GM23338 (cell line): ENCODE data around the gene PAIP2B. TPM values are rescaled to one million over a fixed set of nuclear protein-coding genes. Genes with fewer than 3 reads are reported as not detected.

ENCODE experiments used
- ATAC-seq: fragments of 200-7000 bp; cut with Tn5 transposase; 3 replicates; pipeline ENCODE4 v1.9.1; 2020
- DNase-seq: peaks from one replicate; pipeline ENCODE4 v3.0.0-alpha.2; 2015; ENCODE audit warnings: low spot score
- H2AFZ ChIP-seq: fragments of 200-600 bp; sonication (generic); 2 replicates; pipeline ENCODE4 v1.8.0; 2016; ENCODE audit warnings: antibody characterized with exemption, mild to moderate bottlenecking, moderate library complexity
- H3F3A ChIP-seq: fragments of 200-600 bp; sonication (generic); replicated peaks from 2 replicates; pipeline ENCODE4 v1.8.0; 2017; ENCODE audit warnings: antibody characterized with exemption, mixed run types, low read depth
- H3K27ac ChIP-seq: fragments of 200-600 bp; sonication (generic); 2 replicates; pipeline ENCODE4 v1.6.1; 2016; ENCODE audit warnings: low read depth
- H3K27me3 ChIP-seq: fragments of 200-600 bp; sonication (generic); 2 replicates; pipeline ENCODE4 v1.8.0; 2016; ENCODE audit warnings: mild to moderate bottlenecking, mixed run types, moderate library complexity; ENCODE audit not compliant: insufficient read depth
- H3K36me3 ChIP-seq: fragments of 200-600 bp; sonication (generic); 2 replicates; pipeline ENCODE4 v1.8.0; 2016; ENCODE audit warnings: mild to moderate bottlenecking; ENCODE audit not compliant: insufficient read depth
- H3K4me1 ChIP-seq: fragments of 200-600 bp; sonication (generic); 2 replicates; pipeline ENCODE4 v1.8.0; 2016; ENCODE audit warnings: mild to moderate bottlenecking, moderate library complexity; ENCODE audit not compliant: insufficient read depth
- H3K4me2 ChIP-seq: fragments of 200-600 bp; sonication (generic); 2 replicates; pipeline ENCODE4 v1.7.1; 2017; ENCODE audit warnings: mixed run types
- H3K4me3 ChIP-seq: fragments of 200-600 bp; sonication (generic); 2 replicates; pipeline ENCODE4 v1.6.1; 2016; ENCODE audit warnings: mixed run types
- H3K79me2 ChIP-seq: fragments of 200-600 bp; sonication (generic); replicated peaks from 2 replicates; pipeline ENCODE4 v1.8.0; 2017; ENCODE audit warnings: mild to moderate bottlenecking; ENCODE audit not compliant: insufficient read depth
- H3K9me2 ChIP-seq: fragments of 200-600 bp; sonication (generic); 2 replicates; pipeline ENCODE4 v1.8.0; 2017; ENCODE audit not compliant: insufficient read depth
- H4K20me1 ChIP-seq: fragments of 200-600 bp; sonication (generic); replicated peaks from 2 replicates; pipeline ENCODE4 v1.8.0; 2017; ENCODE audit warnings: mild to moderate bottlenecking; ENCODE audit not compliant: insufficient read depth
- H3K27ac Mint-ChIP-seq: 2 replicates; pipeline ENCODE4 v1.8.0; 2020; ENCODE audit warnings: inconsistent platforms, mild to moderate bottlenecking, moderate library complexity, mixed read lengths
- H3K27me3 Mint-ChIP-seq: 3 replicates; pipeline ENCODE4 v1.8.0; 2022; ENCODE audit warnings: low read depth, mild to moderate bottlenecking, moderate library complexity, mixed read lengths, inconsistent platforms; ENCODE audit not compliant: insufficient read depth, poor library complexity
- H3K36me3 Mint-ChIP-seq: 3 replicates; pipeline ENCODE4 v1.8.0; 2021; ENCODE audit warnings: low read depth, mild to moderate bottlenecking, inconsistent platforms, moderate library complexity, mixed read lengths
- H3K4me1 Mint-ChIP-seq: 3 replicates; pipeline ENCODE4 v1.8.0; 2020; ENCODE audit warnings: mild to moderate bottlenecking, inconsistent platforms, mixed read lengths
- H3K4me3 Mint-ChIP-seq: 3 replicates; pipeline ENCODE4 v1.8.0; 2021; ENCODE audit warnings: moderate library complexity, mild to moderate bottlenecking, inconsistent platforms, mixed read lengths
- H3K9me3 Mint-ChIP-seq: 3 replicates; pipeline ENCODE4 v1.8.0; 2020; ENCODE audit warnings: moderate library complexity, mild to moderate bottlenecking, inconsistent platforms, mixed read lengths
- EZH2 ChIP-seq: fragments of 200-600 bp; sonication (generic); IDR thresholded peaks from one replicate; pipeline ENCODE4 v1.8.0; 2017; ENCODE audit warnings: antibody characterized with exemption, mild to moderate bottlenecking, low read depth; ENCODE audit not compliant: unreplicated experiment
- ZNF331 ChIP-seq: fragments of 250-450 bp; sonication (Bioruptor Pico); IDR thresholded peaks from 2 replicates; pipeline ENCODE4 v1.5.0; 2020; ENCODE audit warnings: low read depth, mild to moderate bottlenecking, moderate library complexity
- polyA plus RNA-seq: library from polyadenylated mRNA; unstranded; fragments of >200 nt; fragmentation: Nextera tagmentation; extraction: Ambion mirVana; gene quantifications from 2 replicates; pipeline ENCODE4 v1.2.1, GENCODE V29; 2016
- small RNA-seq: library from RNA; depleted of rRNA; stranded (forward); fragments of <200 nt; gene quantifications from one replicate; pipeline ENCODE3, GENCODE V24; 2014; ENCODE audit warnings: low replicate concordance
- total RNA-seq: library from RNA; depleted of rRNA; stranded (reverse); fragments of >200 nt; shearing (Covaris generic); gene quantifications from 2 replicates; pipeline ENCODE4 v1.2.3, GENCODE V29; 2014; rRNA removed
- TF ChIP-seq, protein P1 (sequence below): IDR thresholded peaks from 2 replicates; pipeline ENCODE4 v1.6.1; 2016; ENCODE audit warnings: antibody characterized with exemption

PAIP2B gene
- total and polyA plus RNA-seq, 2 experiments from 2014 or later, result 7.6 to 29.7 TPM

DNA sequence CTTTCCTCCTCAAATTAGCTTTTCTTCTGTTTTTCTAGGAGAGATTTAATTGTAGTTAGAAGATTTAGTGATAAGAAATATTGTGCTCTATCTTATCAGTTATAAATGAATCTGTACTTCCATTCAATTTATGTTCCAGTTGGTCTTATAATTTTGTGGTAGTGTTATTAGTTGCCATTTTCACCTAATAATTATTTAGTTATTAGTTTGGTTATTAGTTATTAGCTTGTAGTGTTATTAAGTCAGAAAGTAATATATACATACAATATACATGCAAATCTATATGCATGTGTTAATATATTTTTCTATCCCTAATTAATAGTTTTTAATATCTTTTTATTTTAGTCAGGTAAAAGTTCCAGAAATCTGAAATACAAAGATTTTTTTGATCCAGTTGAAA is 93.3 kb downstream of the PAIP2B start:
- no peak overlapping the region for H3K4me2 ChIP-seq
- no peak overlapping the region for H3K4me3 Mint-ChIP-seq
- no peaks in the 10 kb centered on the region for H3K9me2 ChIP-seq
- no peak for ATAC-seq
- peaks cover 12% of the 10 kb centered on the region for H4K20me1 ChIP-seq
- no peaks in the 10 kb centered on the region for H3K27me3 ChIP-seq
- H3K27me3 Mint-ChIP-seq, result peaks cover 4% of the 10 kb centered on the region
- TF ChIP-seq ZNF331 (CRISPR knock-in tag), result no peak
- TF ChIP-seq, protein P1, sequence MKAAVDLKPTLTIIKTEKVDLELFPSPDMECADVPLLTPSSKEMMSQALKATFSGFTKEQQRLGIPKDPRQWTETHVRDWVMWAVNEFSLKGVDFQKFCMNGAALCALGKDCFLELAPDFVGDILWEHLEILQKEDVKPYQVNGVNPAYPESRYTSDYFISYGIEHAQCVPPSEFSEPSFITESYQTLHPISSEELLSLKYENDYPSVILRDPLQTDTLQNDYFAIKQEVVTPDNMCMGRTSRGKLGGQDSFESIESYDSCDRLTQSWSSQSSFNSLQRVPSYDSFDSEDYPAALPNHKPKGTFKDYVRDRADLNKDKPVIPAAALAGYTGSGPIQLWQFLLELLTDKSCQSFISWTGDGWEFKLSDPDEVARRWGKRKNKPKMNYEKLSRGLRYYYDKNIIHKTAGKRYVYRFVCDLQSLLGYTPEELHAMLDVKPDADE, result no peak
- no peak for TF ChIP-seq EZH2
- peaks cover 41% of the 10 kb centered on the region for H3K36me3 Mint-ChIP-seq
- no peak overlapping the region for H3K27ac Mint-ChIP-seq
- DNase-seq, result no peak
- H3K4me3 ChIP-seq, result no peak overlapping the region
- no peaks in the 10 kb centered on the region for H3K4me1 Mint-ChIP-seq
- peaks cover 41% of the 10 kb centered on the region for H3K36me3 ChIP-seq
- H3K9me3 Mint-ChIP-seq, result no peaks in the 10 kb centered on the region
- peaks cover 9% of the 10 kb centered on the region for H3K4me1 ChIP-seq
- H3K27ac ChIP-seq, result no peak overlapping the region
- H3K79me2 ChIP-seq, result peaks cover 39% of the 10 kb centered on the region
- no peak overlapping the region for H2AFZ ChIP-seq
- 0 out of 2 replicates have a peak, but pooled peaks cover 4% of the 10 kb centered on the region for H3F3A ChIP-seq

Small RNAs within 50 kb of the gene (small RNA-seq; reads per million reads assigned to genes)
- gene AC007881.1, result not detected

Other genes with a start within 250 kb of the PAIP2B start
- 0.73 and 1.3 TPM in 2 replicates for gene ANKRD53, start 248.5 kb downstream of the PAIP2B start, total RNA-seq
- gene ANKRD53, start 248.5 kb downstream of the PAIP2B start, polyA plus RNA-seq, result 0.32 and 0.59 TPM in 2 replicates
- gene TEX261, start 232.2 kb downstream of the PAIP2B start, total RNA-seq, result 17.5 and 22.8 TPM in 2 replicates
- gene TEX261, start 232.2 kb downstream of the PAIP2B start, polyA plus RNA-seq, result 5.7 and 6.0 TPM in 2 replicates
- gene NAGK, start 158.5 kb downstream of the PAIP2B start, total RNA-seq, result 24.3 and 55.6 TPM in 2 replicates
- gene NAGK, start 158.5 kb downstream of the PAIP2B start, polyA plus RNA-seq, result 47.0 and 48.0 TPM in 2 replicates
- 8.4 and 9.9 TPM in 2 replicates for gene MCEE, start 96.9 kb downstream of the PAIP2B start, total RNA-seq
- 26.2 and 31.1 TPM in 2 replicates for gene MCEE, start 96.9 kb downstream of the PAIP2B start, polyA plus RNA-seq
- gene MPHOSPH10, start 96.5 kb downstream of the PAIP2B start, total RNA-seq, result 23.8 and 24.9 TPM in 2 replicates
- gene MPHOSPH10, start 96.5 kb downstream of the PAIP2B start, polyA plus RNA-seq, result 53.7 and 64.8 TPM in 2 replicates
- 190 and 202 TPM in 2 replicates for gene ZNF638, start 104.7 kb upstream of the PAIP2B start, total RNA-seq
- gene ZNF638, start 104.7 kb upstream of the PAIP2B start, polyA plus RNA-seq, result 166 and 185 TPM in 2 replicates
- 18.0 and 21.3 TPM in 2 replicates for gene DYSF, start 226.5 kb upstream of the PAIP2B start, total RNA-seq
- gene DYSF, start 226.5 kb upstream of the PAIP2B start, polyA plus RNA-seq, result 6.4 and 7.3 TPM in 2 replicates